ENCODE measurements around the gene HTT. TPM values are rescaled to one million over a fixed set of nuclear protein-coding genes. Genes with fewer than 3 reads are reported as not detected.
A peak's percentile ranks its signal among the peaks of the same experiment; 100 is the strongest.

The HTT gene
- total and polyA plus RNA-seq, 10 of the 15 experiments (the other 5 are each of a cell fraction or from before 2014, with no cell fraction given): 3.3 to 113 (median 43.3) TPM

GRCh38 chr4:3285558-3286334 is 211.3 kb downstream of the HTT start (continued):
- no peak for TF ChIP-seq ZBTB11 (CRISPR knock-in tag; IDR thresholded peaks at IDR 0.05)
- no peak for TF ChIP-seq FOS (IDR thresholded peaks at IDR 0.05; ENCODE audit: borderline replicate concordance, extremely low read depth, insufficient read length)
- no peak for TF ChIP-seq ZNF24 (IDR thresholded peaks at IDR 0.05)
- no peak for TF ChIP-seq ZSCAN29 (IDR thresholded peaks at IDR 0.05)
- TF ChIP-seq CUX1 (IDR thresholded peaks at IDR 0.05; ENCODE audit: insufficient replicate concordance, low read depth, low read length): no peak
- TF ChIP-seq MXI1 (IDR thresholded peaks at IDR 0.05; ENCODE audit: low read depth, low read length): 0 out of 2 replicates have a peak, but pooled peaks have one; percentile 53
- TF ChIP-seq POLR2AphosphoS5 (IDR thresholded peaks at IDR 0.05; ENCODE audit: low read length): no peak
- TF ChIP-seq CEBPB (IDR thresholded peaks at IDR 0.05; ENCODE audit: borderline replicate concordance in 1 of 2, low read depth in 2 of 2, low read length in 2 of 2): no peak
- peak; percentile 22; the same call in 1 of the 2 replicates for TF ChIP-seq SMARCA5 (IDR thresholded peaks at IDR 0.05)
- 0 out of 2 replicates have a peak, but pooled peaks have one; percentile 10 for TF ChIP-seq RAD21 (IDR thresholded peaks at IDR 0.05; ENCODE audit: insufficient read depth, low read depth, low read length)
- TF ChIP-seq NBN (IDR thresholded peaks at IDR 0.05): 0 out of 2 replicates have a peak, but pooled peaks have one; percentile 28
- TF ChIP-seq SREBF2 (IDR thresholded peaks at IDR 0.05; ENCODE audit: low read length): no peak
- TF ChIP-seq SREBF1 (IDR thresholded peaks at IDR 0.05; ENCODE audit: low read length): no peak
- no peak for TF ChIP-seq MYC (IDR thresholded peaks at IDR 0.05; ENCODE audit: insufficient read depth, insufficient read length, insufficient replicate concordance, low read length, severe bottlenecking)
- no peak for TF ChIP-seq ESRRA (IDR thresholded peaks at IDR 0.05; ENCODE audit: low read length)
- TF ChIP-seq RUNX3 (IDR thresholded peaks at IDR 0.05; ENCODE audit: low read length): peak; percentile 83
- TF ChIP-seq SRF (IDR thresholded peaks at IDR 0.05; ENCODE audit: low read depth in 2 of 2, low read length in 2 of 2): no peak
- TF ChIP-seq ASH2L (IDR thresholded peaks at IDR 0.05; ENCODE audit: borderline replicate concordance, low read depth): no peak
- no peak for TF ChIP-seq SKIL (IDR thresholded peaks at IDR 0.05; ENCODE audit: low read depth, poor library complexity, severe bottlenecking)
- TF ChIP-seq ZBED1 (IDR thresholded peaks at IDR 0.05; ENCODE audit: borderline replicate concordance): no peak

All from GM12878 (cell line).